HG03469 (cell line): Measurements from ENCODE around the gene MTERF1.

Experiments
- ATAC-seq: cut with Tn5 transposase; IDR thresholded peaks from one replicate; pipeline ENCODE4 v1.9.1; 2021; ENCODE audit warnings: mild to moderate bottlenecking, moderate library complexity, moderate number of reproducible peaks; ENCODE audit not compliant: unreplicated experiment

The MTERF1 gene

DNA sequence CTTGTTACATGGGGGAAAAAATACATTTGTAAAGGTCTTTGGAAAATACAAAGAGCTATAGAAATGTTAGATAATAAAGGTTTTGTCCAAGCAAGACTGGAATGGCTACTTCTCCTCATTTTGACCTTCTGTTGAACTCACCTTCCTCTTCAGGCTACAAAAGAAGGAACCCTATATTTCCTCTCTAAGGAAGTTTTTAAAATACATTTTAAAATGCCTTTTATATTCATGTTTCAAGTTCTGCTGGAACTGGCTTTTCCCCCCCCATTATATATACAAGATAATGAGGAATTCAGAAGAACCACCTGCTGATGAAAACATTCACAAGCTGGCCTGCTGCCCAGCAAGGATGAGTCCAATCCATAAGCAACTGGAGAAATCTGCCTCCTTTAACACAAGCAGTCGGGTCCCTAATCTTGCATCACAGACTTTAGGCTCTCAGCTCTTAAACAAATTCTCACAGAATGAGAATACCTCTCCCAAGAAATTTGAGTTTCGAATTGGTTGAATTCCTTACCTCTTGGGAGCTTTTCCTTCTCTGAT lies 44.6 kb downstream of the MTERF1 start:
- ATAC-seq, result no peak

DNA sequence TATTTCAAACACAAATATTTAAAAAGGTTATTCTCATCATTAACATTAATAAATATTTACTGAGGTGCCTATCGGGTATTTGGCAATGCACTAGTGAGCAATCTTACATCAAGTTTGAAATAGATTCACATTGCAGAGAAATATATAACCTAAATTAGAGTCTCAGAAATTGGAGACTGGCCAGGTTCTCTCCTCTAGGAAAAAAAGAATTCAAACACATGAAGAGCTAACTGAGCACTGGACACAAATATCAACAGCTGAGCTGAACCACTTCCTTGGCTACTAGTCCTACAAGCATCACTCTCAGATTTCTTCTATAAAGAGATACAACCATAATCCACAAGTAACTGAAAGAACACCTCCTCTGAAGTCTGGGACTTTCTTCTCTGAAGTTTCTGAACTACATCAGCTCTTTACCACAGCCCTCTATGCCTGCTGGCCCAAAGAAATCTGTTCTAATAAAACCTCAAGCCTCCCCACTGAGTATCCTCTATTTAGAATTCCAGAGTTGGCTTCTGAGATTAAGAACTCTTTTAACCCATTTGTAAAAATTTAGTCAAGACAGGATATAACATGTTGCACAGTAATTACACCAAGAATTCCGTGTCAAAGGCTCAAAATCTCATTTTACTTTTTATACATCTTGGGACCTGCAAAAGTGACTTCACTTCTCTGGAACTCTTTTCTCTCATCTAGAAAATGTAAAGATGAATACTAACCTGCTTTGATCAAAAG lies 45.2 kb downstream of the MTERF1 start:
- no peak for ATAC-seq

DNA sequence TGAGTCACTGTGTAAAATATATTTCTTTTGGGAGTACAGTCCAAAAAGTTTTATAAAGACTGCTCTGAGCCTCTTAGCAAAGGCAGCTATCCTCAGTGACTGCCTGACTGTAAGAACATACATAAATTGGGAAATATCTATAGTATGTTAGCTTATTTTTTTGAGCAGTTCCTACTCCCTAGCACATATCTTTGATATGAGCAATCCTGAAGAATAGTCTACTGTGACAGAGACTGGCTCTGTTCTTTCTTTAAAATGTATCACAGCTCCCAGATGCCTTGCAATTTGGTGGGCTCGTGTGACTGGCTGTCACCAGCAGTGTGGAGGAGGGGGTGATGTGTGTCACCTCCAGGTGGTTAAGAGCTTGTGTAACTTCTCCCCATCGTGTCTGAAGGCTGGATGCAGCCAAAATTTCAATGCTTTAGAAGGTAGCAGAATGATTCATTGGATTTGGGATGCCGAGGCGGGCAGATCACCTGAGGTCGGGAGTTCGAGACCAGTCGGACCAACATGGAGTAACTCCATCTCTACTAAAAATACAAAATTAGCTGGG lies 47.9 kb downstream of the MTERF1 start:
- no peak for ATAC-seq

DNA sequence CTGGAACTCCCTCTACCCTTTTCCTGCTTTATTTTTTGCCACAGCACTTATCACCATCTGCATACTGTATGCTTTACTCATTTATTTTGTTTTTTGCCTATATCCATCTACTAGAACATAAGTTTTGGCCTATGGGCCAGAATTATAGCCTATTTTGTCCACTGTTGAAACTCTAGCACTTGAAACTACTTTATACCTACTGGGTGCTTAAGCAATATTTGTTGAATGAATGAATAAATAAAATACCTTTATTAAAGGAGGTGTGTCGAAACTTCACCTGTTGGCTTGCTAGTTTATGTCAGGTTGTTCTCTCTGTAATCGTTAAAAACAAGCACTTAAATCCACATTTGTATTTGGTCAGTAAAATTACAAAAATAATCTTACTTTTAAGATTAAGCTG lies 53.3 kb downstream of the MTERF1 start:
- ATAC-seq, result no peak

DNA sequence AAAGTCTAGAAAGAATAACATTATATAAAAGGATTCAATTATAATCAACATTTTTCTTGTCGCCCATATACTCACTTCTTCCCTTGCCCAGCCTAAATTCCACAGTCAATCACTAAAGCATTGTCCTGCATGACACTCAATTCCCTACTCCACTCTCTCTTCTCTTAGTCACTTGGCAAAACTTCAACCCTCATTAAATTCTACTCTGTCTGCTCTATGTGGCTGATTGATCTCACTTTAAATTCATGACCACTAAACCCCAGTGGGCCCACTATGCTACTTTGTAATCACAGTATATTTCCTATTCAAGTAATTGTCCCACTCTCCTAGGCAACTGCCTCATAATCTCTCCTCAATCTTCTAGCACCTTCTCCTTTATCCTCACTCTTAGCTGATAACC lies 54.1 kb downstream of the MTERF1 start:
- ATAC-seq, result no peak

DNA sequence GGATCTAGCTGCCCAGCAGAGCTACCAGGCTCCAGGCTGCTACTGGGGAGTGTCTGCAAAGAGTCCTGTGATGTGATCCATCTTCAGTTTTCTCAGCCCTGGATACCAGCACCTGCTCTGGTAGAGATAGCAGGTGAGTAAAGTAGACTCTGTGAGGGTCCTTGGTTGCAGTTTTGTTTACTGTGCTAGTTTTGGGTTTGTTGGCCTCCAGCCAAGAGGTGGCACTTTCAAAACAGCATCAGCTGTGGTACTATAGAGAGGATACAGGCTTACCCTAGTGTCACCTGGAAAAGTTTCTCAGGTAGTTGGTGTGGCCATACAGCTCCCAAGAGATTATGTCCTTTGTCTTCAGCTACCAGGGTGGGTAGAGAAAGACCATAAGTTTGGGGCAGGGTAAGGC lies 56.3 kb downstream of the MTERF1 start:
- ATAC-seq, result no peak
